ENCODE measurements around the gene MEIOSIN.

Gene MEIOSIN

GRCh38 chr19:45779231-45780145, 46.2 kb downstream of the MEIOSIN start:
- in situ Hi-C loops (cut with MboI; ENCODE audit: low sequenced_read_pairs), result no loop called here

GRCh38 chr19:45780146-45780447, 46.9 kb downstream of the MEIOSIN start:
- in situ Hi-C loops (cut with MboI; ENCODE audit: low sequenced_read_pairs), result no loop called here

- in situ Hi-C loops (cut with MboI; ENCODE audit: low sequenced_read_pairs), result no loop called here
Measured at GRCh38 chr19:45780448-45781213, 47.4 kb downstream of the MEIOSIN start.

GRCh38 chr19:45781214-45782161, 48.2 kb downstream of the MEIOSIN start:
- in situ Hi-C loops (cut with MboI; ENCODE audit: low sequenced_read_pairs), result no loop called here

GRCh38 chr19:45782162-45782691, 49.0 kb downstream of the MEIOSIN start, which contains the start of gene DMPK:
Gene DMPK, minus strand, starts transcription at chr19:45782490. Its CDS starts 138 bp downstream, at chr19:45782352.
- in situ Hi-C loops (cut with MboI; ENCODE audit: low sequenced_read_pairs), result no loop called here

GRCh38 chr19:45782820-45783785, 49.9 kb downstream of the MEIOSIN start:
- in situ Hi-C loops (cut with MboI; ENCODE audit: low sequenced_read_pairs), result no loop called here

GRCh38 chr19:45784096-45784495, 50.9 kb downstream of the MEIOSIN start:
- in situ Hi-C loops (cut with MboI; ENCODE audit: low sequenced_read_pairs), result no loop called here

- in situ Hi-C loops (cut with MboI; ENCODE audit: low sequenced_read_pairs), result no loop called here
Measured at GRCh38 chr19:45785097-45785496, 51.9 kb downstream of the MEIOSIN start.

- in situ Hi-C loops (cut with MboI; ENCODE audit: low sequenced_read_pairs), result no loop called here
Measured at GRCh38 chr19:45785781-45786532, 52.7 kb downstream of the MEIOSIN start.

GRCh38 chr19:45786533-45786894, 53.3 kb downstream of the MEIOSIN start:
- in situ Hi-C loops (cut with MboI; ENCODE audit: low sequenced_read_pairs), result no loop called here

GRCh38 chr19:45789035-45789786, 56.0 kb downstream of the MEIOSIN start:
- in situ Hi-C loops (cut with MboI; ENCODE audit: low sequenced_read_pairs), result no loop called here

GRCh38 chr19:45790942-45791341, 57.7 kb downstream of the MEIOSIN start:
- in situ Hi-C loops (cut with MboI; ENCODE audit: low sequenced_read_pairs), result no loop called here

- in situ Hi-C loops (cut with MboI; ENCODE audit: low sequenced_read_pairs), result no loop called here
Measured at GRCh38 chr19:45791744-45792469, 58.7 kb downstream of the MEIOSIN start.

GRCh38 chr19:45792470-45793177, 59.4 kb downstream of the MEIOSIN start, which contains the start of gene DMWD:
Gene DMWD, minus strand, starts transcription at chr19:45792845. Its CDS starts 89 bp downstream, at chr19:45792756.
- in situ Hi-C loops (cut with MboI; ENCODE audit: low sequenced_read_pairs), result no loop called here

- in situ Hi-C loops (cut with MboI; ENCODE audit: low sequenced_read_pairs), result no loop called here
Measured at GRCh38 chr19:45793178-45793564, 59.9 kb downstream of the MEIOSIN start.

GRCh38 chr19:45793876-45794275, 60.6 kb downstream of the MEIOSIN start:
- in situ Hi-C loops (cut with MboI; ENCODE audit: low sequenced_read_pairs), result no loop called here

- in situ Hi-C loops (cut with MboI; ENCODE audit: low sequenced_read_pairs), result no loop called here
Measured at GRCh38 chr19:45794627-45795026, 61.4 kb downstream of the MEIOSIN start.

Data from HL-60/S4 (cell line).